ENCODE data around the gene TAS2R41. TPM values are rescaled to one million over a fixed set of nuclear protein-coding genes. Genes with fewer than 3 reads are reported as not detected.
"Not testable (repeated sequence)": the region's sequence is repeated elsewhere in the genome, so short reads cannot be mapped to it uniquely, and the experiment has no call there.

The TAS2R41 gene
- total RNA-seq, 1 experiment from 2014 or later = not detected

- H2AFZ ChIP-seq (ENCODE audit: low read length) = no peak overlapping the region
- no peak for DNase-seq
- ChIA-PET CTCF (no interaction called here), POLR2A (ENCODE audit: unreplicated experiment) (no interaction called here)
- H3K36me3 ChIP-seq (ENCODE audit: low read depth, low read length) = no peaks in the 10 kb centered on the region
- no peaks in the 10 kb centered on the region for H3K79me2 ChIP-seq (ENCODE audit: low read length)
- no peak overlapping the region for H3K9ac ChIP-seq (ENCODE audit: low read length)
- H3K4me2 ChIP-seq (ENCODE audit: low read length) = no peak overlapping the region
- no peaks in the 10 kb centered on the region for H3K9me3 ChIP-seq (ENCODE audit: low read length)
- intact Hi-C loops (cut with micrococcal nuclease) = no loop called here
- BruUV-seq (replicated peaks) = no TSS peak
- TF ChIP-seq EZH2 (IDR thresholded peaks at IDR 0.05; ENCODE audit: low read length, unreplicated experiment) (no peak), EZH2phosphoT487 (IDR thresholded peaks at IDR 0.05; ENCODE audit: borderline replicate concordance, low read length) (no peak), CTCF (conservative IDR thresholded peaks at IDR 0.05; ENCODE audit: low read depth, low read length) (no peak)
- no peak for ATAC-seq
- no peaks in the 10 kb centered on the region for H3K9me2 ChIP-seq (replicated peaks; ENCODE audit: low read length)
- H3K27ac ChIP-seq (ENCODE audit: low read length) = no peak overlapping the region
- no peaks in the 10 kb centered on the region for H4K20me1 ChIP-seq (ENCODE audit: low read length)
- no peaks in the 10 kb centered on the region for H3F3A ChIP-seq (ENCODE audit: low read length, unreplicated experiment)
- H3K27me3 ChIP-seq (ENCODE audit: low read length) = no peaks in the 10 kb centered on the region
- no peaks in the 10 kb centered on the region for H3K4me1 ChIP-seq (ENCODE audit: insufficient read depth, low read length)
- no peak overlapping the region for H3K4me3 ChIP-seq (ENCODE audit: low read length)
Observed at GRCh38 chr7:143485500-143485899, 7.8 kb downstream of the TAS2R41 start.

GRCh38 chr7:143486266-143486665 lies 8.6 kb downstream of the TAS2R41 start:
- BruUV-seq (replicated peaks); H4K20me1 ChIP-seq (ENCODE audit: low read length); intact Hi-C loops (cut with micrococcal nuclease); H3K9me2 ChIP-seq (replicated peaks; ENCODE audit: low read length); H3K9ac ChIP-seq (ENCODE audit: low read length); H3K4me2 ChIP-seq (ENCODE audit: low read length); DNase-seq; H3K27me3 ChIP-seq (ENCODE audit: low read length); H3K9me3 ChIP-seq (ENCODE audit: low read length); POLR2A ChIA-PET (ENCODE audit: unreplicated experiment); CTCF ChIA-PET; H3K4me1 ChIP-seq (ENCODE audit: insufficient read depth, low read length); H3F3A ChIP-seq (ENCODE audit: low read length, unreplicated experiment); H3K27ac ChIP-seq (ENCODE audit: low read length); H3K4me3 ChIP-seq (ENCODE audit: low read length); H2AFZ ChIP-seq (ENCODE audit: low read length); H3K36me3 ChIP-seq (ENCODE audit: low read depth, low read length); ATAC-seq; H3K79me2 ChIP-seq (ENCODE audit: low read length): not testable (repeated sequence)

DNA sequence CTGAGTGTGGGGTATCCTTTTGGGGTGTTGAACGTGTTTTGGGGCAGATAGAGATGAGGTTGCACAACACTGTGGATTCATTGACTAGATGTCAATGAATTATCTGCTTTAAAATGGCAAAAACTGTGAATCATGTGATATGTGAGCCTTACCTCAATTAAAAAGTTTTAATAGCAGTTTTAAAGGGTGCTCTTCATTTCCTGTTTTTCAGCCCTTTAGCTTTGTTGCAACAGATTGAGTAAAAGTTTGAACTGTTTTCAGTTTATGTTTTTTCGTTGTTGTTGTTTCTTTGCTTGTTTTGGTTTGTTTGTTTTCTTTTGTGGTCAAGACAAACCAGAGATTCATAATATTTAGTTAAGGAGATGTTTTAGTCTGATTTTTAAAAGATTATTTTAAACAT lies 9.4 kb downstream of the TAS2R41 start:
- no peaks in the 10 kb centered on the region for H3K27me3 ChIP-seq (ENCODE audit: low read length)
- no peaks in the 10 kb centered on the region for H3K9me2 ChIP-seq (replicated peaks; ENCODE audit: low read length)
- no peak for TF ChIP-seq CTCF (conservative IDR thresholded peaks at IDR 0.05; ENCODE audit: low read depth, low read length)
- H3K4me2 ChIP-seq (ENCODE audit: low read length) = no peak overlapping the region
- no peaks in the 10 kb centered on the region for H3K79me2 ChIP-seq (ENCODE audit: low read length)
- POLR2A ChIA-PET (ENCODE audit: unreplicated experiment) = interaction anchor here (0.7 kb wide), 1 partner anchor 414 kb away, joined by 3 read pairs; no protein-coding TSS in a partner anchor
- no peak overlapping the region for H3K4me3 ChIP-seq (ENCODE audit: low read length)
- H3K9ac ChIP-seq (ENCODE audit: low read length) = no peak overlapping the region
- no peaks in the 10 kb centered on the region for H3F3A ChIP-seq (ENCODE audit: low read length, unreplicated experiment)
- H3K27ac ChIP-seq (ENCODE audit: low read length) = no peak overlapping the region
- BruUV-seq (replicated peaks) = no TSS peak
- intact Hi-C loops (cut with micrococcal nuclease) = no loop called here
- ATAC-seq = no peak
- no peaks in the 10 kb centered on the region for H4K20me1 ChIP-seq (ENCODE audit: low read length)
- H2AFZ ChIP-seq (ENCODE audit: low read length) = no peak overlapping the region
- no peaks in the 10 kb centered on the region for H3K36me3 ChIP-seq (ENCODE audit: low read depth, low read length)
- DNase-seq = no peak
- H3K9me3 ChIP-seq (ENCODE audit: low read length) = no peaks in the 10 kb centered on the region
- no peaks in the 10 kb centered on the region for H3K4me1 ChIP-seq (ENCODE audit: insufficient read depth, low read length)
- CTCF ChIA-PET = no interaction called here
